Stimulated activated naive B cell treated with anti-CD40 and anti-IgM and Interleukin-4, amounts not matched to agents 10 μg/mL and 1 μg/mL and 100 μg/mL, for 72 hours (primary cell): ENCODE data around the gene STUM.
A peak's percentile ranks its signal among the peaks of the same experiment; 100 is the strongest.
"Not testable (repeated sequence)": the region's sequence is repeated elsewhere in the genome, so short reads cannot be mapped to it uniquely, and the experiment has no call there.

ENCODE experiments used
- ATAC-seq, 2 donors: fragments of 150-1000 bp; cut with Tn5 transposase; replicated peaks; 2 replicates each; pipeline ENCODE4 v1.10.0; 2021; ENCODE audit warnings: moderate library complexity in 1 of 2
- DNase-seq: peaks from one replicate; pipeline ENCODE4 v3.0.0; 2021
- H3K27ac Mint-ChIP-seq: one replicate; pipeline ENCODE4 v1.8.0; 2022; ENCODE audit warnings: mild to moderate bottlenecking, mixed read lengths
- H3K27me3 Mint-ChIP-seq, 2 donors: one replicate each; pipeline ENCODE4 v1.8.0; 2022; ENCODE audit warnings: mixed read lengths in 2 of 2
- H3K36me3 Mint-ChIP-seq, 2 donors: one replicate each; pipeline ENCODE4 v1.8.0; 2022; ENCODE audit warnings: mixed read lengths in 2 of 2, mild to moderate bottlenecking in 1 of 2
- H3K4me1 Mint-ChIP-seq, 2 donors: one replicate each; pipeline ENCODE4 v1.8.0; 2022; ENCODE audit warnings: mixed read lengths in 2 of 2, mild to moderate bottlenecking in 1 of 2
- H3K4me3 Mint-ChIP-seq, 2 donors: one replicate each; pipeline ENCODE4 v1.8.0; 2022; ENCODE audit warnings: mild to moderate bottlenecking in 2 of 2, mixed read lengths in 2 of 2, moderate library complexity in 1 of 2
- H3K9me3 Mint-ChIP-seq, 2 donors: one replicate each; pipeline ENCODE4 v1.8.0; 2022; ENCODE audit warnings: mixed read lengths in 2 of 2, mild to moderate bottlenecking in 1 of 2

Gene STUM

GRCh38 chr1:226548256-226549093, at the start of gene STUM:
TSS of gene STUM (plus strand) at chr1:226548764. CDS start at chr1:226548905, 141 bp downstream.
- Mint-ChIP-seq H3K4me1 (peaks cover 11 to 16% of the 10 kb centered on the region in 2 donors), H3K27me3 (peaks cover 28 to 56% of the 10 kb centered on the region in 2 donors), H3K36me3 (no peaks in the 10 kb centered on the region), H3K27ac (no peak within 1 kb of the TSS), H3K4me3 (peak within 1 kb of the TSS; percentile 78 to 81), H3K9me3 (no peaks in the 10 kb centered on the region)
- no peak for DNase-seq
- ATAC-seq = peak; percentile 39 to 52

GRCh38 chr1:226499699-226500098, 48.9 kb upstream of the STUM start:
- H3K9me3 Mint-ChIP-seq, ATAC-seq, H3K4me3 Mint-ChIP-seq, H3K36me3 Mint-ChIP-seq, H3K27ac Mint-ChIP-seq, H3K4me1 Mint-ChIP-seq, DNase-seq: not testable (repeated sequence)
- peaks cover 12 to 17% of the 10 kb centered on the region in 2 donors for H3K27me3 Mint-ChIP-seq

GRCh38 chr1:226506021-226506420, 42.5 kb upstream of the STUM start:
- Mint-ChIP-seq H3K27me3 (peaks cover 51 to 52% of the 10 kb centered on the region in 2 donors), H3K36me3 (peaks cover 0 to 2% of the 10 kb centered on the region in 2 donors), H3K4me1 (no peaks in the 10 kb centered on the region), H3K4me3 (no peak overlapping the region), H3K27ac (no peak overlapping the region), H3K9me3 (no peaks in the 10 kb centered on the region)
- ATAC-seq = no peak
- no peak for DNase-seq

GRCh38 chr1:226506921-226507320, 41.6 kb upstream of the STUM start:
- Mint-ChIP-seq H3K4me1 (no peaks in the 10 kb centered on the region), H3K4me3 (no peak overlapping the region), H3K27ac (no peak overlapping the region), H3K36me3 (peaks cover 0 to 2% of the 10 kb centered on the region in 2 donors), H3K27me3 (peaks cover 54 to 59% of the 10 kb centered on the region in 2 donors), H3K9me3 (no peaks in the 10 kb centered on the region)
- ATAC-seq = no peak
- no peak for DNase-seq

- Mint-ChIP-seq H3K27ac (no peak overlapping the region), H3K4me3 (no peak overlapping the region), H3K36me3 (peaks cover 0 to 2% of the 10 kb centered on the region in 2 donors), H3K9me3 (no peaks in the 10 kb centered on the region), H3K27me3 (peaks cover 36 to 44% of the 10 kb centered on the region in 2 donors), H3K4me1 (no peaks in the 10 kb centered on the region)
- DNase-seq (no peak), ATAC-seq (no peak)
Observed at GRCh38 chr1:226510453-226510852, 38.1 kb upstream of the STUM start.

GRCh38 chr1:226511296-226511695, 37.3 kb upstream of the STUM start:
- ATAC-seq (no peak), DNase-seq (no peak)
- Mint-ChIP-seq H3K4me1 (no peaks in the 10 kb centered on the region), H3K36me3 (peaks cover 0 to 2% of the 10 kb centered on the region in 2 donors), H3K9me3 (no peaks in the 10 kb centered on the region), H3K27ac (no peak overlapping the region), H3K27me3 (peaks cover 33 to 39% of the 10 kb centered on the region in 2 donors), H3K4me3 (no peak overlapping the region)

GRCh38 chr1:226512076-226512728, 36.4 kb upstream of the STUM start:
- peaks cover 31 to 38% of the 10 kb centered on the region in 2 donors for H3K27me3 Mint-ChIP-seq
- H3K4me1 Mint-ChIP-seq = no peaks in the 10 kb centered on the region
- H3K27ac Mint-ChIP-seq = no peak overlapping the region
- H3K4me3 Mint-ChIP-seq = no peak overlapping the region
- H3K36me3 Mint-ChIP-seq = peaks cover 0 to 2% of the 10 kb centered on the region in 2 donors
- no peak for DNase-seq
- no peaks in the 10 kb centered on the region for H3K9me3 Mint-ChIP-seq
- ATAC-seq = no peak

- Mint-ChIP-seq H3K9me3 (no peaks in the 10 kb centered on the region), H3K4me1 (no peaks in the 10 kb centered on the region), H3K27me3 (peaks cover 9 to 30% of the 10 kb centered on the region in 2 donors), H3K36me3 (no peaks in the 10 kb centered on the region), H3K4me3 (no peak overlapping the region), H3K27ac (no peak overlapping the region)
- ATAC-seq (no peak), DNase-seq (no peak)
Observed at GRCh38 chr1:226518375-226518774, 30.2 kb upstream of the STUM start.

GRCh38 chr1:226519135-226519534, 29.4 kb upstream of the STUM start:
- H3K36me3 Mint-ChIP-seq = no peaks in the 10 kb centered on the region
- H3K4me1 Mint-ChIP-seq = no peaks in the 10 kb centered on the region
- no peaks in the 10 kb centered on the region for H3K9me3 Mint-ChIP-seq
- no peak overlapping the region for H3K27ac Mint-ChIP-seq
- peaks cover 11 to 26% of the 10 kb centered on the region in 2 donors for H3K27me3 Mint-ChIP-seq
- ATAC-seq (no peak), DNase-seq (no peak)
- H3K4me3 Mint-ChIP-seq = no peak overlapping the region

- no peak for ATAC-seq
- Mint-ChIP-seq H3K4me3 (no peak overlapping the region), H3K9me3 (peaks cover 0 to 2% of the 10 kb centered on the region in 2 donors), H3K36me3 (no peaks in the 10 kb centered on the region), H3K27ac (no peak overlapping the region), H3K27me3 (peaks cover 11 to 26% of the 10 kb centered on the region in 2 donors), H3K4me1 (no peaks in the 10 kb centered on the region)
- DNase-seq = no peak
Observed at GRCh38 chr1:226519716-226520598, 28.6 kb upstream of the STUM start.

GRCh38 chr1:226520640-226521355, 27.8 kb upstream of the STUM start:
- H3K27me3 Mint-ChIP-seq = peaks cover 11 to 26% of the 10 kb centered on the region in 2 donors
- no peak overlapping the region for H3K4me3 Mint-ChIP-seq
- no peaks in the 10 kb centered on the region for H3K36me3 Mint-ChIP-seq
- DNase-seq (no peak), ATAC-seq (no peak)
- H3K9me3 Mint-ChIP-seq = peaks cover 0 to 2% of the 10 kb centered on the region in 2 donors
- H3K27ac Mint-ChIP-seq = no peak overlapping the region
- no peaks in the 10 kb centered on the region for H3K4me1 Mint-ChIP-seq

GRCh38 chr1:226523646-226524406, 24.7 kb upstream of the STUM start:
- DNase-seq (no peak), ATAC-seq (no peak)
- Mint-ChIP-seq H3K4me3 (no peak overlapping the region), H3K27me3 (peaks cover 11 to 26% of the 10 kb centered on the region in 2 donors), H3K9me3 (peaks cover 0 to 2% of the 10 kb centered on the region in 2 donors), H3K4me1 (no peaks in the 10 kb centered on the region), H3K36me3 (no peaks in the 10 kb centered on the region), H3K27ac (no peak overlapping the region)

- Mint-ChIP-seq H3K36me3 (no peaks in the 10 kb centered on the region), H3K4me3 (no peak overlapping the region), H3K27ac (no peak overlapping the region), H3K9me3 (peaks cover 0 to 2% of the 10 kb centered on the region in 2 donors), H3K27me3 (peaks cover 12 to 26% of the 10 kb centered on the region in 2 donors), H3K4me1 (no peaks in the 10 kb centered on the region)
- DNase-seq (no peak), ATAC-seq (no peak)
Observed at GRCh38 chr1:226524547-226524946, 24.0 kb upstream of the STUM start.
